Measurements from ENCODE around the gene TNS3. TPM values are rescaled to one million over a fixed set of nuclear protein-coding genes. Genes with fewer than 3 reads are reported as not detected.

The TNS3 gene
- total and polyA plus RNA-seq, 3 experiments from 2014 or later, result 1.4 to 1.5 TPM; not detected in 1

DNA sequence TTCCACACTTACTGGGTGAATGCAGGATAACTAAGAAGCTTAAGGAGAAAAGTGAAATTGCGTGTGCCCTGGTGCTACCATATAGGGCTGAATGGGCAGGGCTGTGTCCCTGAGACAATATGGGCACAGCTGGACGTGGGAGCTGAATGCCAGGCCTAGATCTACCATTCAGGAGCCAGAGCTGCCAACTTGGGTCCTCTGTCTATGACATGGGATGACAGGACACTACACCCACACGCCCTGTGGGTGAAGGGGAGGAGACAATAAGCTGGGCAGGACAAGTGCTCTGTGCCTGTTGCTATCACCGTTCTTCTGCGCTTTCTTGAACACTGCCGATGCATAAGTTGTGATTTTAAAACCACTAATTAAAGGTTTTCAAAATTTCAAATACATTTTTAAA, 293.9 kb downstream of the TNS3 start:
- H3K36me3 Mint-ChIP-seq, result no peaks in the 10 kb centered on the region
- no peak overlapping the region for H3K4me3 Mint-ChIP-seq

DNA sequence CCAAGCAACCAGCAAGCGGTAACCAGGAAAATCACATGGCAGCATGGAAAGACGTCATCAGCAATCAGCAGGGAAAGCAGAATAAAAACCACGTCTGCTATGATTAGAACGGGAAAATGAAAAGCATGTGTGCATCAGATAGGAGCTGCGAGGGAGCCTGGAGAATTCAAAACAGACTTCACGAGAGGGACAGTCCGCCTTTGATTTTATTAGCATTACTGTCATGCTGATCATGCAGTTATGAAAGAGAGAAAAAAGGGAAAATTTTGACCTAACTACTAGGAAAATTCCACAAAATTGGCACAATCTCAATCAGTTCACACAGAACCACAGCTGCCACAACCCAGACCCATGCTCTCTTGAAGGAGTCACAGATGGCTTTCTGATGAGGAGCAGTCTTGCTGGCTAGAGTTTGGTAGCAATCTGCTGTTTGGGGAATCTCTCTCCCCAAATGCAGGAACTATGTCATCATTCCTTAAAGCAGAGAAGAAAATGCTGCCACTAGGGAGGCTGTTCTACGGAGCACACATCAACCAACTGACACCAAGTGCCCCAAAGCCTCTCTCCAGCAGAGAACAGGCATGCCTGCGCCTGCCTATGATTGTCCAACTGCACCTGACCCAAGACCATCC, 295.9 kb downstream of the TNS3 start:
- POLR2A ChIA-PET, result no interaction called here
- no peak overlapping the region for H3K27ac ChIP-seq (ENCODE audit: low read depth, low read length)
- no peaks in the 10 kb centered on the region for H3K27me3 ChIP-seq (ENCODE audit: insufficient read depth, low read length, poor library complexity, severe bottlenecking)
- H3K4me1 ChIP-seq (ENCODE audit: insufficient read depth, low read length), result no peaks in the 10 kb centered on the region
- H3K9me3 ChIP-seq (ENCODE audit: low read length), result no peaks in the 10 kb centered on the region
- Mint-ChIP-seq H3K4me1 (no peaks in the 10 kb centered on the region), H3K27ac (no peak overlapping the region), H3K9me3 (peaks cover 0 to 6% (median 2%) of the 10 kb centered on the region in 5 donors), H3K36me3 (no peaks in the 10 kb centered on the region), H3K27me3 (no peaks in the 10 kb centered on the region), H3K4me3 (no peak overlapping the region)
- H3K4me3 ChIP-seq (ENCODE audit: low read length), result no peak overlapping the region
- no peaks in the 10 kb centered on the region for H3K36me3 ChIP-seq (ENCODE audit: insufficient read depth, low read length)
- CTCF ChIA-PET, result no interaction called here
- no peak for DNase-seq

More for the DNA sequence above, 293.9 kb downstream of the TNS3 start:
- no peak for DNase-seq
- H3K36me3 ChIP-seq (ENCODE audit: insufficient read depth, low read length), result no peaks in the 10 kb centered on the region
- no peaks in the 10 kb centered on the region for H3K4me1 ChIP-seq (ENCODE audit: insufficient read depth, low read length)
- H3K4me1 Mint-ChIP-seq, result no peaks in the 10 kb centered on the region
- H3K27me3 Mint-ChIP-seq, result no peaks in the 10 kb centered on the region
- no peaks in the 10 kb centered on the region for H3K27me3 ChIP-seq (ENCODE audit: insufficient read depth, low read length, poor library complexity, severe bottlenecking)
- CTCF ChIA-PET, result no interaction called here
- peaks cover 0 to 2% (median 2%) of the 10 kb centered on the region in 5 donors for H3K9me3 Mint-ChIP-seq
- no peaks in the 10 kb centered on the region for H3K9me3 ChIP-seq (ENCODE audit: low read length)
- POLR2A ChIA-PET, result no interaction called here
- H3K27ac Mint-ChIP-seq, result no peak overlapping the region
- no peak overlapping the region for H3K4me3 ChIP-seq (ENCODE audit: low read length)
- no peak overlapping the region for H3K27ac ChIP-seq (ENCODE audit: low read depth, low read length)

DNA sequence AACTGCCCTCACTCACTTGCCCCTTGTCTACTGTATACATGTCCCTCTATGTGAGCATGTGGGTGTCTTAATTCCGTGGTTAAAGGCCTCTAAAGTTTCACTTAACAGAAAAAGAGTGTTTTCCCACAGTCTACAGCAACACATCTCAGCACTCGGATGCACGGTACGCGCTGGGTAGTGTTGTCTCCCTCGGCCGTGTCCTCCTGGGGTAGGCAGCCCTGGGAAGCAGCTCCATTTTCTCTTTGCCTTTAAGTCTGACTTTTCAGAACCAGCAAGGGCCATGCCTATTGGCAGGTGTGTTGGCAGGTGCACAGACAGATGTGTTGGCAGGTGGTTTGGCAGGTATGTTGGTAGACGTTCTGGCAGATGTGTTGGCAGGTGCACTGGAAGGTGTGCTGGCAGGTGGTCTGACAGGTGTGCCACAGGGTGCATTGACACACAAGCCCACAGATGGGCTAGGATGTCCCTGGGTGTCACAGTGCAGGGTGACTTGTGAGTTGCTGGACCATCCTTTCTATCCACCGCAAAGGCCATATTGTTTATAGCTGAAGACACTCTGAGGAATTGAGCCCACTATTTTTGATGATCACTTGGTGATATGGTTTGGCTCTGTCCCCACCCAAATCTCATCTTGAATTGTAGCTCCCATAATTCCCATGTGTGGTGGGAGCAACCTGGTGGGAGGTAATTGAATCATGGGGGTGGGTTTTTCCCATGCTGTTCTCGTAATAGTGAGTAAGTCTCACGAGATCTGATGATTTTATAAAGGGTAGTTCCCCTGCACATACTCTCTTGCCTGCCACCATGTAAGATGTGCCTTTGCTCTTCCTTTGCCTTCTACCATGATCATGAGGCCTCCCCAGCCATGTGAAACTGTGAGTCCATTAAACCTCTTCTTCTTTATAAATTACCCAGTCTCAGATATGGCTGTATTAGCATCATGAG, 296.9 kb downstream of the TNS3 start:
- H3K4me1 Mint-ChIP-seq, result no peaks in the 10 kb centered on the region
- no peaks in the 10 kb centered on the region for H3K4me1 ChIP-seq (ENCODE audit: insufficient read depth, low read length)
- H3K36me3 ChIP-seq (ENCODE audit: insufficient read depth, low read length), result no peaks in the 10 kb centered on the region
- H3K27me3 ChIP-seq (ENCODE audit: insufficient read depth, low read length, poor library complexity, severe bottlenecking), result no peaks in the 10 kb centered on the region
- ChIA-PET POLR2A (no interaction called here), CTCF (no interaction called here)
- H3K4me3 Mint-ChIP-seq, result no peak overlapping the region
- H3K27ac Mint-ChIP-seq, result no peak overlapping the region
- H3K27me3 Mint-ChIP-seq, result no peaks in the 10 kb centered on the region
- H3K9me3 Mint-ChIP-seq, result peaks cover 0 to 4% (median 2%) of the 10 kb centered on the region in 5 donors
- no peaks in the 10 kb centered on the region for H3K36me3 Mint-ChIP-seq
- DNase-seq, result no peak
- H3K27ac ChIP-seq (ENCODE audit: low read depth, low read length), result no peak overlapping the region
- H3K4me3 ChIP-seq (ENCODE audit: low read length), result no peak overlapping the region
- no peaks in the 10 kb centered on the region for H3K9me3 ChIP-seq (ENCODE audit: low read length)

DNA sequence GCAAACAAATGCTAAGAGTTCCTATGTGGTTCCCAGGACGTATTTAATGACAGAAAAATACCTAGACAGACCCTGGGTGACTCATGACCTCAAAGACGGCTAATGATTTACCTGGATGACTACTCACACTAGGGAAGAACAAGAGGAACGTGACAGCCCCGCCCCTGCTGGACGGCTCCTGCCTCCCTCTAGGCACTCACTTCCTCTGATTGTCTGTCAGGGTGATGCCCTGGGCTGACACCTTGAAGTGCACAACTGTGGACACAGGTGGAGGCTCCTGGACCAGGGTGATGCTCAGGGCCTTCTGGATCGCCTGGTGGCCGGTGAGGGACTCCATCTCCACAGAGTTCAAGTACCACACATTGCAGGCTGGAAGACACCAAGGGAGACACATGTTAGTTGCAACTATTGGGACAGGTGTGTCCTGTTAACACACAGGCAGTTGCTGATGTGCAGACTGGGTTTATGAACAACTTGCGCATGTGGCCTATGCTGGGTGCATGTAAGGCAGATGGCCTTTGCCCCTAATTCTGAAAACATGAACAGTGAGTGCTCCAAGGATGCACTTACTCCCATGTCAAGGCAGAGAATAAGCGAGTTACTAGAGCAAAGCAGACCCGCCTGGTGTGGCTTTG, 298.3 kb downstream of the TNS3 start:
- Mint-ChIP-seq H3K9me3 (peaks cover 0 to 4% (median 2%) of the 10 kb centered on the region in 5 donors), H3K36me3 (no peaks in the 10 kb centered on the region), H3K27ac (peak overlapping the region in 1 of 8 donors; percentile 6), H3K4me1 (no peaks in the 10 kb centered on the region), H3K4me3 (no peak overlapping the region), H3K27me3 (no peaks in the 10 kb centered on the region)
- H3K4me1 ChIP-seq (ENCODE audit: insufficient read depth, low read length), result no peaks in the 10 kb centered on the region
- CTCF ChIA-PET, result no interaction called here
- no peaks in the 10 kb centered on the region for H3K9me3 ChIP-seq (ENCODE audit: low read length)
- DNase-seq, result no peak
- POLR2A ChIA-PET, result no interaction called here
- no peaks in the 10 kb centered on the region for H3K27me3 ChIP-seq (ENCODE audit: insufficient read depth, low read length, poor library complexity, severe bottlenecking)
- no peak overlapping the region for H3K27ac ChIP-seq (ENCODE audit: low read depth, low read length)
- no peak overlapping the region for H3K4me3 ChIP-seq (ENCODE audit: low read length)
- no peaks in the 10 kb centered on the region for H3K36me3 ChIP-seq (ENCODE audit: insufficient read depth, low read length)

DNA sequence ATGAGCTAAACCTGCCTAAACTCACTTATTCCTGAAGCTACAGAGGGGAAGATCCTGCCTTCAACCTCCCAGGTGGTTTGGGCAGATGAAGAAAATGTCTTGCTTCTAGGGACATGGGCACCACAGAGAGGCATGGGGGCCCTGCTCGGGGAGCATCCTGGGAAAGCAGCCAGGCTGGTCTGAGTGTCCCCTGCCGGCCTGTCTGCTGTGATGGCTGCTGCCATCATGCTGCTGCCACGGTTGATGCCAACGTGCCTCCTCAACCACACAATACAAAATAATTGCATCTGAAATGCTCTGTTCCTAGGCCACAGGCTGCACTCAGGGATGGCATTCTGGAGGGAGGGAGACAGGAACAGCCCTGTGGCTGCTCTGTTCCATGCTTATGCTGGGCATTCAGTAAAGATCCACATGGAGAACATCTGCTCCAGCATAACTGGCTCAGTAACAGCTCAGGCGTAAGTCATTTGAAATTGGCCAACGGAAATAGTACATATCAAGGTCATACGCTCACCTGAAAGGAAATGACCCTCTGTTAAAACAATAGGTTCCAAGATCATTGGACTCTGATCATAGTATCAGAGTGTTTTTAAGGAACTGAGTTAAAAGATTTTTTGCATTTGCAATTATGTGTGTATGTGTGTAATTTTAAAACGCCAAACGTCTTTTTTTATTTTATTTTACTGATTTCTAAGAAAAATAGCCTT, 299.0 kb downstream of the TNS3 start:
- Histone ChIP-seq H3K27ac (ENCODE audit: low read depth, low read length) (no peak overlapping the region), H3K27me3 (ENCODE audit: insufficient read depth, low read length, poor library complexity, severe bottlenecking) (no peaks in the 10 kb centered on the region), H3K4me3 (ENCODE audit: low read length) (no peak overlapping the region), H3K36me3 (ENCODE audit: insufficient read depth, low read length) (no peaks in the 10 kb centered on the region), H3K4me1 (ENCODE audit: insufficient read depth, low read length) (no peaks in the 10 kb centered on the region), H3K9me3 (ENCODE audit: low read length) (no peaks in the 10 kb centered on the region)
- H3K9me3 Mint-ChIP-seq, result peaks cover 0 to 4% (median 2%) of the 10 kb centered on the region in 5 donors
- H3K36me3 Mint-ChIP-seq, result no peaks in the 10 kb centered on the region
- ChIA-PET POLR2A (no interaction called here), CTCF (no interaction called here)
- no peak overlapping the region for H3K4me3 Mint-ChIP-seq
- no peak overlapping the region for H3K27ac Mint-ChIP-seq
- no peaks in the 10 kb centered on the region for H3K27me3 Mint-ChIP-seq
- no peaks in the 10 kb centered on the region for H3K4me1 Mint-ChIP-seq
- DNase-seq, result no peak

DNA sequence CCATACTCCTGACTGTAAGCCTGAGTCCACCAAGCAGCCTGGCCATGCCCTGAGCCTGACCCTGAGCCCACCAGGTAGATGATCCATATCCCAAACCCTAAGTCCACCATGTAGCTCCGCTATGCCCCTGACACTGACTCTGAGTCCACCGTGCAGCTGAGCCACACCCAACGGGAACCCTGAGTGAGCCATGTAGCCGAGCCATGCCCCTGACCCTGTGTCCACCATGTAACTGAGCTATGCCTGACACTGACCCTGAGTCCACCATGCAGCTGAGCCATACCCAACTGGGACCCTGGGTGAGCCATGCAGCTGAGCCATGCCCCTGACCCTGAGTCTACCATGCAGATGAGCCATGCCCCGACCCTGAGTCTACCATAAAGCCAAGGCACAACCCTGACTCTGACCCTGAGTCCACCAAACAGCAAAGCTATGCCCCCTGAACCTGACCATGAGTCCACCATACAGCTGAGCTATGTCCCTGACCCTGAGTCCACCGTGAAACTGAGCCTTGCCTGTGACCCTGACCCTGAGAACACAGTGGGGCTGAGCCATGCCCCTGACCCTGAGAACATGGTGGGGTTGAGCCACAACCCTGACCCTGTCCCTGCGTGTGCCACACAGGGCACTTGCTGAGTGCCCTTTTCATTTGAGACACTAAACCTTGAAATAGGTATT, 299.8 kb downstream of the TNS3 start:
- no peak overlapping the region for H3K4me3 ChIP-seq (ENCODE audit: low read length)
- no peaks in the 10 kb centered on the region for H3K36me3 Mint-ChIP-seq
- no peaks in the 10 kb centered on the region for H3K4me1 Mint-ChIP-seq
- H3K27ac Mint-ChIP-seq, result no peak overlapping the region
- POLR2A ChIA-PET, result no interaction called here
- no peaks in the 10 kb centered on the region for H3K4me1 ChIP-seq (ENCODE audit: insufficient read depth, low read length)
- CTCF ChIA-PET, result no interaction called here
- no peak for DNase-seq
- H3K36me3 ChIP-seq (ENCODE audit: insufficient read depth, low read length), result no peaks in the 10 kb centered on the region
- H3K4me3 Mint-ChIP-seq, result no peak overlapping the region
- no peaks in the 10 kb centered on the region for H3K27me3 ChIP-seq (ENCODE audit: insufficient read depth, low read length, poor library complexity, severe bottlenecking)
- no peaks in the 10 kb centered on the region for H3K9me3 ChIP-seq (ENCODE audit: low read length)
- H3K27me3 Mint-ChIP-seq, result no peaks in the 10 kb centered on the region
- H3K9me3 Mint-ChIP-seq, result peaks cover 0 to 4% (median 2%) of the 10 kb centered on the region in 5 donors
- H3K27ac ChIP-seq (ENCODE audit: low read depth, low read length), result no peak overlapping the region

DNA sequence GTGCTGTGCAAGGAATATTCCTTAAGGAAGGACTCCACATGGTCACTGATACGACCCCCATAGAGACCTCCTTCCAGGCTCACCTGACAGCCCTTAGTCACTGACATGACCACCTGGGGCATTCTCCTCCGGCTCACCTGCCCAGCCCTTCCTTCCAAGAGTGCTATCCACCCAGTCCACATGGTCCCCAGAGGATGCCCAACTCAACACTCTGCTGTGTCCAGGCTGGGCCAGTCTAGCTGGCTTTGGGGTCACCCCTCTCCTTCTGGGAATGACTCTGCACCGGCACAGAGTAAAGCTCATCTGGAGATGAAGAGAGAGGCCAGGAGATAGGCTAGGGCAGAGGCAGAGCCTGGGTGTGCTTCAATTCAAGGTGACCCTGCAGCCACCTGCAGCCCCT, 300.8 kb downstream of the TNS3 start:
- Mint-ChIP-seq H3K36me3 (no peaks in the 10 kb centered on the region), H3K9me3 (peaks cover 0 to 6% (median 2%) of the 10 kb centered on the region in 5 donors), H3K4me3 (no peak overlapping the region), H3K27me3 (no peaks in the 10 kb centered on the region), H3K27ac (no peak overlapping the region), H3K4me1 (no peaks in the 10 kb centered on the region)
- ChIA-PET POLR2A (no interaction called here), CTCF (no interaction called here)
- Histone ChIP-seq H3K27ac (ENCODE audit: low read depth, low read length) (no peak overlapping the region), H3K4me3 (ENCODE audit: low read length) (no peak overlapping the region), H3K27me3 (ENCODE audit: insufficient read depth, low read length, poor library complexity, severe bottlenecking) (no peaks in the 10 kb centered on the region), H3K9me3 (ENCODE audit: low read length) (no peaks in the 10 kb centered on the region), H3K4me1 (ENCODE audit: insufficient read depth, low read length) (no peaks in the 10 kb centered on the region), H3K36me3 (ENCODE audit: insufficient read depth, low read length) (no peaks in the 10 kb centered on the region)
- no peak for DNase-seq

Data from CD8-positive, alpha-beta memory T cell (primary cell).